HEK293 (cell line): ENCODE measurements around the gene KIFC1.

Source experiments
- ZBTB8A ChIP-seq: fragments of 450-650 bp; formaldehyde crosslinking; IDR thresholded peaks from 2 replicates; pipeline ENCODE4 v1.5.1; 2016; ENCODE audit warnings: missing biosample characterization, missing genetic modification characterization
- ZNF146 ChIP-seq: fragments of 450-650 bp; formaldehyde crosslinking; IDR thresholded peaks from 2 replicates; pipeline ENCODE4 v1.5.1; 2016; ENCODE audit warnings: missing biosample characterization, missing genetic modification characterization

GRCh38 chr6:33414592-33415271 lies 23.1 kb downstream of the KIFC1 start:
- TF ChIP-seq ZBTB8A (tag by site-specific recombination) (no peak), ZNF146 (tag by site-specific recombination) (no peak)
